ENCODE results near the gene ACTR1B.
"Not testable (repeated sequence)": the region's sequence is repeated elsewhere in the genome, so short reads cannot be mapped to it uniquely, and the experiment has no call there.

The ACTR1B gene

GRCh38 chr2:97688062-97688827, 24.4 kb upstream of the ACTR1B start:
- no peak for DNase-seq

- not testable (repeated sequence) for DNase-seq
Observed at GRCh38 chr2:97687235-97687634, 23.4 kb upstream of the ACTR1B start.

- DNase-seq, result peak; percentile 70 to 91
Observed at GRCh38 chr2:97678298-97678697, 14.5 kb upstream of the ACTR1B start.

- no peak for DNase-seq
Observed at GRCh38 chr2:97677480-97677879, 13.6 kb upstream of the ACTR1B start.

GRCh38 chr2:97676620-97677019, 12.8 kb upstream of the ACTR1B start:
- DNase-seq, result no peak

GRCh38 chr2:97675430-97676113, 11.7 kb upstream of the ACTR1B start:
- no peak for DNase-seq

GRCh38 chr2:97673915-97674283, 10.1 kb upstream of the ACTR1B start:
- DNase-seq, result peak; percentile 80 to 95

- peak; percentile 71 to 88 for DNase-seq
Observed at GRCh38 chr2:97673182-97673914, 9.5 kb upstream of the ACTR1B start.

- DNase-seq, result peak; percentile 40 to 69
Observed at GRCh38 chr2:97672606-97673140, 8.8 kb upstream of the ACTR1B start.

- no peak for DNase-seq
Observed at GRCh38 chr2:97671526-97671925, 7.7 kb upstream of the ACTR1B start.

GRCh38 chr2:97670471-97670870, 6.6 kb upstream of the ACTR1B start:
- DNase-seq, result no peak

- no peak for DNase-seq
Observed at GRCh38 chr2:97669448-97669847, 5.6 kb upstream of the ACTR1B start, which contains the start of gene C2orf92. TSS of gene C2orf92 (plus strand) at chr2:97669713. CDS start at chr2:97669789, 76 bp downstream.

GRCh38 chr2:97664636-97664970, 759 bp upstream of the ACTR1B start:
- DNase-seq, result no peak

GRCh38 chr2:97663626-97663961, 250 bp downstream of the ACTR1B start:
- no peak for DNase-seq

- peak; percentile 88 to 99 for DNase-seq
Observed at GRCh38 chr2:97662895-97663625, 784 bp downstream of the ACTR1B start.

- DNase-seq, result no peak
Observed at GRCh38 chr2:97662386-97662894, 1.4 kb downstream of the ACTR1B start.

- DNase-seq, result no peak
Observed at GRCh38 chr2:97661927-97662326, 1.9 kb downstream of the ACTR1B start.

GRCh38 chr2:97660775-97661389, 3.0 kb downstream of the ACTR1B start:
- no peak for DNase-seq

GRCh38 chr2:97660044-97660774, 3.6 kb downstream of the ACTR1B start:
- peak in 1 of 2 donors; percentile 31 for DNase-seq

- no peak for DNase-seq
Observed at GRCh38 chr2:97659256-97660043, 4.4 kb downstream of the ACTR1B start.
